CD14-positive monocyte (primary cell): Measurements from ENCODE around the gene IL21R. TPM values are rescaled to one million over a fixed set of nuclear protein-coding genes. Genes with fewer than 3 reads are reported as not detected.
A peak's percentile ranks its signal among the peaks of the same experiment; 100 is the strongest.

Source experiments
- DNase-seq, 3 donors: peaks; one replicate each; pipeline ENCODE4 v3.0.0-alpha.2; 2011 to 2022
- H2AFZ ChIP-seq: 2 replicates; pipeline ENCODE4 v1.6.0; 2012; ENCODE audit warnings: mild to moderate bottlenecking, low read depth, low read length, inconsistent platforms; ENCODE audit not compliant: insufficient read depth, poor library complexity, severe bottlenecking
- H3K27ac ChIP-seq, 2 donors: 1 replicate in 1 of 2; 2 replicates in 1 of 2; pipeline ENCODE4 v1.5.1; 2012 to 2013; ENCODE audit warnings: low read length in 2 of 2, control low read depth in 1 of 2, inconsistent platforms in 1 of 2, low read depth in 1 of 2, mild to moderate bottlenecking in 1 of 2
- H3K27me3 ChIP-seq, 2 donors: one replicate each; pipeline versions ENCODE4 v1.6.0 to v1.6.1; 2011 to 2013; ENCODE audit warnings: low read length in 2 of 2; ENCODE audit not compliant: control insufficient read depth in 2 of 2, insufficient read depth in 2 of 2
- H3K36me3 ChIP-seq, 2 donors: replicated peaks in 1 of 2; 1 replicate in 1 of 2; 2 replicates in 1 of 2; pipeline versions ENCODE4 v1.5.1 to v1.6.1; 2012 to 2013; ENCODE audit warnings: low read length in 2 of 2, control low read depth in 1 of 2, inconsistent platforms in 1 of 2, mild to moderate bottlenecking in 1 of 2; ENCODE audit not compliant: insufficient read depth in 2 of 2, control insufficient read depth in 1 of 2
- H3K4me1 ChIP-seq, 2 donors: 1 replicate in 1 of 2; 2 replicates in 1 of 2; pipeline versions ENCODE4 v1.5.1 to v1.6.1; 2012 to 2013; ENCODE audit warnings: low read length in 2 of 2, control low read depth in 1 of 2, inconsistent platforms in 1 of 2, mild to moderate bottlenecking in 1 of 2, moderate library complexity in 1 of 2; ENCODE audit not compliant: insufficient read depth in 2 of 2, control insufficient read depth in 1 of 2
- H3K4me2 ChIP-seq: replicated peaks from 2 replicates; pipeline ENCODE3; 2012; ENCODE audit warnings: low read length, moderate library complexity, mild to moderate bottlenecking; ENCODE audit not compliant: poor library complexity, severe bottlenecking; ENCODE audit errors: extremely low read depth
- H3K4me3 ChIP-seq, 3 experiments: fragments of 200-600 bp in 1 of 3; sonication (generic) in 1 of 3; replicated peaks in 1 of 3; 1 replicate in 2 of 3; 2 replicates in 1 of 3; pipeline ENCODE4 v1.5.1; 2011 to 2013; ENCODE audit warnings: low read length in 3 of 3, mild to moderate bottlenecking in 3 of 3, control low read depth in 2 of 3, low read depth in 2 of 3, inconsistent platforms in 1 of 3, moderate library complexity in 1 of 3
- H3K79me2 ChIP-seq: 2 replicates; pipeline ENCODE4 v1.6.0; 2012; ENCODE audit warnings: mild to moderate bottlenecking, control low read depth, inconsistent platforms, low read length, moderate library complexity; ENCODE audit not compliant: insufficient read depth
- H3K9ac ChIP-seq: 2 replicates; pipeline ENCODE4 v1.6.0; 2017; ENCODE audit warnings: low read length, mild to moderate bottlenecking; ENCODE audit not compliant: insufficient read depth, poor library complexity, severe bottlenecking
- H3K9me3 ChIP-seq, 2 donors: replicated peaks in 1 of 2; 1 replicate in 1 of 2; 2 replicates in 1 of 2; pipeline versions ENCODE4 v1.5.1 to v1.6.1; 2012 to 2013; ENCODE audit warnings: low read length in 2 of 2, control low read depth in 1 of 2; ENCODE audit not compliant: control insufficient read depth in 1 of 2, insufficient read depth in 1 of 2
- H4K20me1 ChIP-seq: 2 replicates; pipeline ENCODE4 v1.6.0; 2012; ENCODE audit warnings: mild to moderate bottlenecking, low read length, control low read depth, moderate library complexity; ENCODE audit not compliant: insufficient read depth
- H3K27ac Mint-ChIP-seq, 7 donors: one replicate each; pipeline ENCODE4 v1.8.0; 2020; ENCODE audit warnings: mild to moderate bottlenecking in 7 of 7, mixed read lengths in 7 of 7, moderate library complexity in 6 of 7, inconsistent platforms in 2 of 7
- H3K27me3 Mint-ChIP-seq, 3 donors: one replicate each; pipeline ENCODE4 v1.8.0; 2021 to 2022; ENCODE audit warnings: low read depth in 3 of 3, mild to moderate bottlenecking in 3 of 3, mixed read lengths in 3 of 3, moderate library complexity in 3 of 3, inconsistent platforms in 1 of 3
- H3K36me3 Mint-ChIP-seq, 2 donors: one replicate each; pipeline ENCODE4 v1.8.0; 2020; ENCODE audit warnings: mixed read lengths in 2 of 2, inconsistent platforms in 1 of 2, mild to moderate bottlenecking in 1 of 2
- H3K4me1 Mint-ChIP-seq: one replicate; pipeline ENCODE4 v1.8.0; 2020; ENCODE audit warnings: mild to moderate bottlenecking, mixed read lengths
- H3K4me3 Mint-ChIP-seq, 2 donors: one replicate each; pipeline ENCODE4 v1.8.0; 2020; ENCODE audit warnings: mild to moderate bottlenecking in 2 of 2, mixed read lengths in 2 of 2, moderate library complexity in 1 of 2
- H3K9me3 Mint-ChIP-seq, 7 donors: one replicate each; pipeline ENCODE4 v1.8.0; 2020 to 2022; ENCODE audit warnings: mixed read lengths in 7 of 7, mild to moderate bottlenecking in 6 of 7, moderate library complexity in 6 of 7, inconsistent platforms in 2 of 7
- CTCF ChIP-seq: fragments of 200-600 bp; IDR thresholded peaks from one replicate; pipeline ENCODE4 v1.8.0; 2022; ENCODE audit warnings: antibody characterized with exemption, mild to moderate bottlenecking
- WGBS: methylation state at CpG from one replicate; pipeline ENCODE4 v1.1.5; 2013; ENCODE audit warnings: missing lambda C conversion rate; ENCODE audit not compliant: insufficient coverage; 5-methylcytosine and 5-hydroxymethylcytosine counted together
- intact Hi-C, 2 donors: fragments of 100-400 bp; cut with micrococcal nuclease; formaldehyde crosslinking; loops; one replicate each; pipeline versions ENCODE4 v1.15.0 to v1.15.1; 2023
- polyA plus RNA-seq, 3 donors: library from polyadenylated mRNA; depleted of rRNA in 1 of 3; unstranded in 2 of 3; stranded (reverse) in 1 of 3; fragments of 300-500 nt in 2 of 3; fragments of >200 nt in 1 of 3; fragmentation: Illumina TruSeq in 2 of 3; gene quantifications; 1 replicate in 2 of 3; 2 replicates in 1 of 3; pipeline ENCODE4 v1.2.3, GENCODE V29; 2012 to 2021

The IL21R gene
- polyA plus RNA-seq, 3 donors = 1.0 to 1.7 (median 1.4) TPM

GRCh38 chr16:27486344-27486743 is 84.4 kb downstream of the IL21R start:
- Mint-ChIP-seq H3K4me1 (no peaks in the 10 kb centered on the region), H3K36me3 (peaks cover 89 to 100% of the 10 kb centered on the region in 2 donors), H3K27ac (no peak overlapping the region), H3K4me3 (no peak overlapping the region), H3K27me3 (no peaks in the 10 kb centered on the region), H3K9me3 (peaks cover 0 to 2% (median 0%) of the 10 kb centered on the region in 7 donors)
- Histone ChIP-seq H3K9ac (no peak overlapping the region), H3K4me2 (no peak overlapping the region), H3K4me1 (no peaks in the 10 kb centered on the region), H3K27me3 (no peaks in the 10 kb centered on the region), H2AFZ (no peak overlapping the region), H3K36me3 (peaks cover 97 to 100% of the 10 kb centered on the region in 2 donors), H3K27ac (no peak overlapping the region), H3K79me2 (no peaks in the 10 kb centered on the region), H3K9me3 (no peaks in the 10 kb centered on the region), H3K4me3 (no peak overlapping the region), H4K20me1 (no peaks in the 10 kb centered on the region)
- intact Hi-C loops = no loop called here
- TF ChIP-seq CTCF = no peak
- no peak for DNase-seq
- 100% methylated on average over 4 of the region's 8 CpGs for WGBS

- peaks cover 97 to 100% of the 10 kb centered on the region in 2 donors for H3K36me3 ChIP-seq
- Mint-ChIP-seq H3K27me3 (no peaks in the 10 kb centered on the region), H3K27ac (peak overlapping the region in 1 of 7 donors; percentile 61), H3K36me3 (peaks cover 89 to 100% of the 10 kb centered on the region in 2 donors), H3K4me3 (no peak overlapping the region), H3K4me1 (no peaks in the 10 kb centered on the region), H3K9me3 (peaks cover 0 to 2% (median 0%) of the 10 kb centered on the region in 7 donors)
- no peaks in the 10 kb centered on the region for H3K79me2 ChIP-seq
- H2AFZ ChIP-seq = no peak overlapping the region
- no peaks in the 10 kb centered on the region for H3K27me3 ChIP-seq
- no CpG with 5 or more reads among the region's 3 CpGs for WGBS
- H3K9ac ChIP-seq = no peak overlapping the region
- no peaks in the 10 kb centered on the region for H3K4me1 ChIP-seq
- no peak overlapping the region for H3K4me2 ChIP-seq
- no peaks in the 10 kb centered on the region for H4K20me1 ChIP-seq
- TF ChIP-seq CTCF = no peak
- no peak overlapping the region for H3K27ac ChIP-seq
- intact Hi-C loops = no loop called here
- no peak for DNase-seq
- no peaks in the 10 kb centered on the region for H3K9me3 ChIP-seq
- no peak overlapping the region for H3K4me3 ChIP-seq
Observed at GRCh38 chr16:27486760-27487159, 84.8 kb downstream of the IL21R start.
